Neuronal stem cell (in vitro differentiated cells): ENCODE data around the gene C13orf46.

Experiments used
- DNase-seq: peaks from one replicate; pipeline ENCODE4 v3.0.0-alpha.2; 2013; ENCODE audit warnings: low spot score
- H2AFZ ChIP-seq: one replicate; pipeline ENCODE4 v1.6.1; 2013; ENCODE audit warnings: mild to moderate bottlenecking, low read length, inconsistent platforms
- H2AK5ac ChIP-seq: 2 replicates; pipeline ENCODE4 v1.6.1; 2013; ENCODE audit warnings: low read depth, mild to moderate bottlenecking, inconsistent platforms, low read length, moderate library complexity, mixed read lengths
- H2BK120ac ChIP-seq: 2 replicates; pipeline ENCODE4 v1.6.1; 2013; ENCODE audit warnings: low read depth, mild to moderate bottlenecking, inconsistent platforms, low read length, moderate library complexity, mixed read lengths
- H2BK12ac ChIP-seq: one replicate; pipeline ENCODE4 v1.6.1; 2013; ENCODE audit warnings: low read length, inconsistent platforms
- H2BK15ac ChIP-seq: 2 replicates; pipeline ENCODE4 v1.6.1; 2013; ENCODE audit warnings: mild to moderate bottlenecking, low read length, inconsistent platforms, mixed read lengths
- H2BK5ac ChIP-seq: one replicate; pipeline ENCODE4 v1.6.1; 2013; ENCODE audit warnings: inconsistent platforms, mild to moderate bottlenecking, low read length, moderate library complexity
- H3K14ac ChIP-seq: one replicate; pipeline ENCODE4 v1.6.1; 2013; ENCODE audit warnings: low read length, inconsistent platforms
- H3K18ac ChIP-seq: 2 replicates; pipeline ENCODE4 v1.6.1; 2013; ENCODE audit warnings: low read length, inconsistent platforms
- H3K23ac ChIP-seq: 2 replicates; pipeline ENCODE4 v1.6.1; 2013; ENCODE audit warnings: low read depth, mild to moderate bottlenecking, mixed read lengths, low read length, inconsistent platforms; ENCODE audit not compliant: poor library complexity
- H3K27ac ChIP-seq: replicated peaks from 3 replicates; pipeline ENCODE4 v1.5.1; 2013; ENCODE audit warnings: low read length, inconsistent platforms
- H3K27me3 ChIP-seq, 3 experiments: 2 replicates each; pipeline ENCODE4 v1.6.1; 2013; ENCODE audit warnings: low read length in 3 of 3, mild to moderate bottlenecking in 2 of 3, inconsistent platforms in 1 of 3, low read depth in 1 of 3, mixed read lengths in 1 of 3, moderate library complexity in 1 of 3; ENCODE audit not compliant: control insufficient read depth in 3 of 3, insufficient read depth in 3 of 3
- H3K36me3 ChIP-seq, 2 donors: replicated peaks in 1 of 2; 2 replicates each; pipeline ENCODE4 v1.6.1; 2013; ENCODE audit warnings: low read length in 2 of 2; ENCODE audit not compliant: control insufficient read depth in 2 of 2, insufficient read depth in 2 of 2
- H3K4ac ChIP-seq: 2 replicates; pipeline ENCODE4 v1.6.1; 2013; ENCODE audit warnings: inconsistent platforms, mild to moderate bottlenecking, low read length, moderate library complexity
- H3K4me1 ChIP-seq, 2 donors: 1 replicate in 1 of 2; 2 replicates in 1 of 2; pipeline ENCODE4 v1.6.1; 2013; ENCODE audit warnings: low read length in 2 of 2, low read depth in 1 of 2; ENCODE audit not compliant: control insufficient read depth in 2 of 2, insufficient read depth in 1 of 2
- H3K4me2 ChIP-seq: one replicate; pipeline ENCODE4 v1.6.1; 2013; ENCODE audit warnings: mild to moderate bottlenecking, low read length, inconsistent platforms; ENCODE audit not compliant: insufficient read depth, poor library complexity, severe bottlenecking
- H3K4me3 ChIP-seq, 2 donors: 2 replicates each; pipeline ENCODE4 v1.5.1; 2013; ENCODE audit warnings: low read length in 2 of 2, mild to moderate bottlenecking in 2 of 2, inconsistent platforms in 1 of 2, moderate library complexity in 1 of 2
- H3K79me1 ChIP-seq: one replicate; pipeline ENCODE4 v1.6.1; 2013; ENCODE audit warnings: low read depth, mild to moderate bottlenecking, inconsistent platforms, low read length, moderate library complexity
- H3K9ac ChIP-seq: one replicate; pipeline ENCODE4 v1.6.1; 2013; ENCODE audit warnings: mild to moderate bottlenecking, low read depth, low read length, inconsistent platforms; ENCODE audit not compliant: poor library complexity
- H3K9me3 ChIP-seq, 2 donors: replicated peaks in 1 of 2; 2 replicates each; pipeline versions ENCODE3 to v1.6.1; 2013; ENCODE audit warnings: low read length in 2 of 2, mild to moderate bottlenecking in 2 of 2, inconsistent platforms in 1 of 2, low read depth in 1 of 2, mixed read lengths in 1 of 2, moderate library complexity in 1 of 2; ENCODE audit not compliant: control insufficient read depth in 2 of 2, insufficient read depth in 1 of 2
- H4K8ac ChIP-seq: one replicate; pipeline ENCODE4 v1.6.1; 2013; ENCODE audit warnings: low read depth, mild to moderate bottlenecking, inconsistent platforms, low read length, moderate library complexity
- H4K91ac ChIP-seq: one replicate; pipeline ENCODE4 v1.6.1; 2013; ENCODE audit warnings: low read length, low read depth, mild to moderate bottlenecking, inconsistent platforms; ENCODE audit not compliant: poor library complexity
- WGBS, 2 donors: extraction: QIAGEN DNeasy Blood & Tissue Kit; methylation state at CpG; one replicate each; pipeline ENCODE4 v1.1.7; 2013; ENCODE audit warnings: missing lambda C conversion rate in 2 of 2, mixed read lengths in 1 of 2; ENCODE audit not compliant: insufficient read length in 2 of 2, insufficient replicate concordance in 1 of 2; ENCODE audit errors: extremely low coverage in 2 of 2; 5-methylcytosine and 5-hydroxymethylcytosine counted together

C13orf46 gene

GRCh38 chr13:113935001-113935844 lies 38.7 kb downstream of the C13orf46 start:
- peak overlapping the region; percentile 72 for H2BK5ac ChIP-seq
- peak overlapping the region; percentile 88 for H2AFZ ChIP-seq
- H3K4ac ChIP-seq = no peak overlapping the region
- H3K14ac ChIP-seq = no peak overlapping the region
- H2AK5ac ChIP-seq = no peak overlapping the region
- no peaks in the 10 kb centered on the region for H3K27me3 ChIP-seq
- peak overlapping the region; percentile 30 for H2BK12ac ChIP-seq
- peak overlapping the region; percentile 70 for H2BK15ac ChIP-seq
- H3K4me1 ChIP-seq = peaks cover 6 to 25% of the 10 kb centered on the region in 2 donors
- no peak overlapping the region for H3K9ac ChIP-seq
- DNase-seq = no peak
- H4K8ac ChIP-seq = no peak overlapping the region
- peaks cover 2% of the 10 kb centered on the region in 2 donors for H3K9me3 ChIP-seq
- no peak overlapping the region for H4K91ac ChIP-seq
- no CpG with 5 or more reads among the region's 21 CpGs for WGBS, 2 donors
- no peak overlapping the region for H3K27ac ChIP-seq
- no peak overlapping the region for H2BK120ac ChIP-seq
- H3K4me3 ChIP-seq = no peak overlapping the region
- no peaks in the 10 kb centered on the region for H3K36me3 ChIP-seq
- H3K23ac ChIP-seq = no peak overlapping the region
- peak overlapping the region; percentile 80 for H3K18ac ChIP-seq
- peaks cover 2% of the 10 kb centered on the region for H3K79me1 ChIP-seq
- no peak overlapping the region for H3K4me2 ChIP-seq

DNA sequence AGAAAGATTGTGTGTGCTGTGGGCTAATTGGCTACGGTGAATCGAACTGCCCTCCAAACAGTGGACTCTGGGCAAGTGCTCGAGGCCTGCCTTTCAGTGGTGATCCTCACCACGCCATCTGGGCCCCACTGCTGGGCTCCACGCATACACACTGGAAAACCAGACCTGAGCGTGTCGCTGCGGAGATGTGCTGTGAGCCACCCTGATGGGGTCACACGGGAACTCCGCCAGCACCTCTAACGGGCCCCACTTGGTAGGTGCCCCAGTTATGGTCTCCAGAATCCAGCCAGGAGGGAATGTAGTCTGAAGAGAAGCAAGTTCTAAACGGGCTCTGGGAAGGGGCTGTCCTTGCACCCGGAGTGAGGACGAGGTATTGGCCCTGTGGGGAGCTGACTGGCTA lies 39.3 kb downstream of the C13orf46 start:
- Histone ChIP-seq H2BK15ac (peak overlapping the region; percentile 70), H3K4ac (no peak overlapping the region), H3K36me3 (no peaks in the 10 kb centered on the region), H4K8ac (no peak overlapping the region), H2AFZ (peak overlapping the region; percentile 88), H2BK5ac (peak overlapping the region; percentile 72), H2AK5ac (no peak overlapping the region), H3K27me3 (no peaks in the 10 kb centered on the region), H3K23ac (no peak overlapping the region), H3K4me3 (no peak overlapping the region), H2BK12ac (no peak overlapping the region), H3K14ac (no peak overlapping the region), H3K9me3 (peaks cover 2% of the 10 kb centered on the region in 2 donors), H2BK120ac (no peak overlapping the region), H3K27ac (no peak overlapping the region), H3K18ac (peak overlapping the region; percentile 80), H3K79me1 (peaks cover 2% of the 10 kb centered on the region), H4K91ac (no peak overlapping the region), H3K9ac (peak overlapping the region; percentile 31), H3K4me2 (no peak overlapping the region), H3K4me1 (peaks cover 6 to 25% of the 10 kb centered on the region in 2 donors)
- WGBS, 2 donors = no CpG with 5 or more reads among the region's 14 CpGs
- DNase-seq = no peak

DNA sequence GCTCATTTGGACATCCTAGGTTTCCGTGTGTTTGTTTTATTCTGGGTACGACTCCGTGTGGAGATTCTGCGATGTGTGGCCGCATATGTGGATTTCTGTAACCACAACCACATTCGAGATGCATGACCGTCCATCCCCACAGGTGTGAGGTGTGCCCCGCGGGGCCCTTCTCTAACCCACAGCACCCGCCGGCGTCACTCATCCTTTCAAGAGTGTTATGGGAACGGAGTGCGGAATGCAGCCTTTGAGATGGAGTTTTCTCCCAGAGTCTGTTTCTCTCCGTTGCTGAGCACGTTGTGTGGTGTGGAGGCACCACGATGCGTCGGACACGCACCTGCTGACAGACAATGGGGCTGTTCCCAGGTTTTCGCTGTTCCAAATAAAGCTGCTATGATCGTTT lies 40.0 kb downstream of the C13orf46 start:
- DNase-seq = no peak
- peaks cover 6 to 25% of the 10 kb centered on the region in 2 donors for H3K4me1 ChIP-seq
- H3K27me3 ChIP-seq = no peaks in the 10 kb centered on the region
- no CpG with 5 or more reads among the region's 22 CpGs for WGBS, 2 donors
- H3K9me3 ChIP-seq = peaks cover 2% of the 10 kb centered on the region in 2 donors
- no peak overlapping the region for H3K14ac ChIP-seq
- no peak overlapping the region for H2BK15ac ChIP-seq
- H4K91ac ChIP-seq = no peak overlapping the region
- H3K4me3 ChIP-seq = no peak overlapping the region
- H3K18ac ChIP-seq = peak overlapping the region; percentile 52
- no peak overlapping the region for H2AK5ac ChIP-seq
- no peak overlapping the region for H3K9ac ChIP-seq
- no peak overlapping the region for H4K8ac ChIP-seq
- H3K23ac ChIP-seq = no peak overlapping the region
- peaks cover 2% of the 10 kb centered on the region for H3K79me1 ChIP-seq
- H3K27ac ChIP-seq = no peak overlapping the region
- H2BK120ac ChIP-seq = no peak overlapping the region
- H2AFZ ChIP-seq = no peak overlapping the region
- H3K36me3 ChIP-seq = no peaks in the 10 kb centered on the region
- H3K4me2 ChIP-seq = no peak overlapping the region
- H2BK5ac ChIP-seq = peak overlapping the region; percentile 67
- H2BK12ac ChIP-seq = no peak overlapping the region
- H3K4ac ChIP-seq = no peak overlapping the region

GRCh38 chr13:113931841-113932459 lies 41.9 kb downstream of the C13orf46 start:
- no peak overlapping the region for H2AFZ ChIP-seq
- no peak for DNase-seq
- H3K27me3 ChIP-seq = peaks cover 0 to 5% (median 0%) of the 10 kb centered on the region in 3 experiments
- H2BK120ac ChIP-seq = no peak overlapping the region
- H4K91ac ChIP-seq = no peak overlapping the region
- no peak overlapping the region for H2AK5ac ChIP-seq
- no peak overlapping the region for H3K4me2 ChIP-seq
- peaks cover 2% of the 10 kb centered on the region for H3K79me1 ChIP-seq
- H3K23ac ChIP-seq = no peak overlapping the region
- H2BK12ac ChIP-seq = no peak overlapping the region
- no peak overlapping the region for H3K14ac ChIP-seq
- WGBS, 2 donors = no CpG with 5 or more reads among the region's 16 CpGs
- H3K4me3 ChIP-seq = peak overlapping the region in 1 of 2 donors; percentile 57
- H3K4me1 ChIP-seq = peaks cover 2 to 16% of the 10 kb centered on the region in 2 donors
- H3K9me3 ChIP-seq = peaks cover 2 to 7% of the 10 kb centered on the region in 2 donors
- no peak overlapping the region for H3K27ac ChIP-seq
- H3K18ac ChIP-seq = no peak overlapping the region
- no peak overlapping the region for H2BK15ac ChIP-seq
- H3K36me3 ChIP-seq = no peaks in the 10 kb centered on the region
- no peak overlapping the region for H2BK5ac ChIP-seq
- H4K8ac ChIP-seq = no peak overlapping the region
- H3K4ac ChIP-seq = no peak overlapping the region
- H3K9ac ChIP-seq = no peak overlapping the region
